ENCODE measurements around the gene DOC2B. TPM values are rescaled to one million over a fixed set of nuclear protein-coding genes. Genes with fewer than 3 reads are reported as not detected.
"Not testable (repeated sequence)": the region's sequence is repeated elsewhere in the genome, so short reads cannot be mapped to it uniquely, and the experiment has no call there.

The DOC2B gene
- polyA plus RNA-seq, 2 donors: 2.0 to 14.5 TPM

- Histone ChIP-seq H3K4me3 (ENCODE audit: low read depth in 1 of 2, low read length in 2 of 2) (no peak overlapping the region), H3K27ac (ENCODE audit: low read depth in 2 of 2, low read length in 1 of 2) (no peak overlapping the region), H3K27me3 (ENCODE audit: control insufficient read depth in 1 of 2, insufficient read depth in 2 of 2, low read length in 2 of 2) (no peaks in the 10 kb centered on the region), H3K36me3 (ENCODE audit: control insufficient read depth in 2 of 2, insufficient read depth in 2 of 2, low read length in 1 of 2) (peaks cover 0 to 7% of the 10 kb centered on the region in 2 donors), H3K4me1 (ENCODE audit: control insufficient read depth in 2 of 2, insufficient read depth in 2 of 2, low read length in 1 of 2) (peaks cover 0 to 2% of the 10 kb centered on the region in 2 donors), H3K9me3 (ENCODE audit: control insufficient read depth in 2 of 2, insufficient read depth in 1 of 2, low read depth in 1 of 2, low read length in 1 of 2) (no peaks in the 10 kb centered on the region)
- WGBS, 2 donors: 93 to 94% methylated on average over 25 of the region's 25 CpGs
Observed at GRCh38 chr17:213286-214105, 32.0 kb upstream of the DOC2B start.

DNA sequence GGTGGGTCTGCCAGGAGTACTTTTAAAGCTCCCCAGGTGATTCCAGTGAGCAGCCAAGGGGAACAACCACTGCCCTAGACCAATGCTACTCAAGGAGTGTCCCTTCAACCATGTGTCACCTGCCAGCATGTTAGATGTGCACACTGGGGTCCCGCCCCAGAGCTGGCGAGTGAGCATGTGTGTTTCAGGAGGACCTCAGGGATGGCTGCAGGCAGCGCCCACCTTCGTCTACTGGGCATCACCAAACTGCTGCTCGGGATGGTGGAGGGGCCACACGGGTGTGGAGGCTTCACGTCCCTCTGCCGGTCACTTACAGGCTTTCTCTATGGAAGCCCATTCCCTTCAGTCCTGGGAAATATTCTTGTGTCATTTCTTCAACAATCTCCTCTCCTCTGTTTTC, 29.0 kb upstream of the DOC2B start:
- 92 to 95% methylated on average over 8 of the region's 8 CpGs for WGBS, 2 donors
- Histone ChIP-seq H3K27ac (ENCODE audit: low read depth in 2 of 2, low read length in 1 of 2) (no peak overlapping the region), H3K4me1 (ENCODE audit: control insufficient read depth in 2 of 2, insufficient read depth in 2 of 2, low read length in 1 of 2) (no peaks in the 10 kb centered on the region)

GRCh38 chr17:208429-208828, 27.0 kb upstream of the DOC2B start:
- no peaks in the 10 kb centered on the region for H3K27me3 ChIP-seq (ENCODE audit: control insufficient read depth in 1 of 2, insufficient read depth in 2 of 2, low read length in 2 of 2)
- no peaks in the 10 kb centered on the region for H3K4me1 ChIP-seq (ENCODE audit: control insufficient read depth in 2 of 2, insufficient read depth in 2 of 2, low read length in 1 of 2)
- no peak overlapping the region for H3K4me3 ChIP-seq (ENCODE audit: low read depth in 1 of 2, low read length in 2 of 2)
- H3K9me3 ChIP-seq (ENCODE audit: control insufficient read depth in 2 of 2, insufficient read depth in 1 of 2, low read depth in 1 of 2, low read length in 1 of 2): peaks cover 0 to 4% of the 10 kb centered on the region in 2 donors
- H3K27ac ChIP-seq (ENCODE audit: low read depth in 2 of 2, low read length in 1 of 2): no peak overlapping the region
- 73 to 80% methylated on average over 8 of the region's 8 CpGs for WGBS, 2 donors
- H3K36me3 ChIP-seq (ENCODE audit: control insufficient read depth in 2 of 2, insufficient read depth in 2 of 2, low read length in 1 of 2): peaks cover 0 to 6% of the 10 kb centered on the region in 2 donors

More for the DNA sequence above, 29.0 kb upstream of the DOC2B start:
- Histone ChIP-seq H3K9me3 (ENCODE audit: control insufficient read depth in 2 of 2, insufficient read depth in 1 of 2, low read depth in 1 of 2, low read length in 1 of 2) (peaks cover 0 to 4% of the 10 kb centered on the region in 2 donors), H3K4me3 (ENCODE audit: low read depth in 1 of 2, low read length in 2 of 2) (no peak overlapping the region), H3K27me3 (ENCODE audit: control insufficient read depth in 1 of 2, insufficient read depth in 2 of 2, low read length in 2 of 2) (no peaks in the 10 kb centered on the region), H3K36me3 (ENCODE audit: control insufficient read depth in 2 of 2, insufficient read depth in 2 of 2, low read length in 1 of 2) (peaks cover 0 to 7% of the 10 kb centered on the region in 2 donors)

DNA sequence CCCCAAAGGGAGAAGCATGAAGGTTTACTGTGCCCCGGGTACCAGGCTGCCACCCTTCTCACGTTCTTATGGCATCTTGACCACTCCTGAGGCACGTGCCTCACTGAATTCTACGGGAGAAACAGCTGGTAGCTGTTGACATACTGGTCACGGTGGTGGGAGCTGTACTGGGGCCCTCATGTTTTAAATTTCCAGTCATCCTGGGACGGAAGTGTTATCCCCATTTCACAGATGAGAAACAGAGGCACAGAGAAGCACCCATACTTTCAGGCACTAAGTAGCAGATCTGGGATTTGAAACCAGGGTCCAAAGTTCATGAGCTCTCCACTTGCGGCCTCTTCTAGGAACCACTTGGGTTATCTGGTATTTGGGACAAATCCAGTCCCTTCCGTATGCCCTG, 26.3 kb upstream of the DOC2B start:
- 87 to 92% methylated on average over 8 of the region's 8 CpGs for WGBS, 2 donors

DNA sequence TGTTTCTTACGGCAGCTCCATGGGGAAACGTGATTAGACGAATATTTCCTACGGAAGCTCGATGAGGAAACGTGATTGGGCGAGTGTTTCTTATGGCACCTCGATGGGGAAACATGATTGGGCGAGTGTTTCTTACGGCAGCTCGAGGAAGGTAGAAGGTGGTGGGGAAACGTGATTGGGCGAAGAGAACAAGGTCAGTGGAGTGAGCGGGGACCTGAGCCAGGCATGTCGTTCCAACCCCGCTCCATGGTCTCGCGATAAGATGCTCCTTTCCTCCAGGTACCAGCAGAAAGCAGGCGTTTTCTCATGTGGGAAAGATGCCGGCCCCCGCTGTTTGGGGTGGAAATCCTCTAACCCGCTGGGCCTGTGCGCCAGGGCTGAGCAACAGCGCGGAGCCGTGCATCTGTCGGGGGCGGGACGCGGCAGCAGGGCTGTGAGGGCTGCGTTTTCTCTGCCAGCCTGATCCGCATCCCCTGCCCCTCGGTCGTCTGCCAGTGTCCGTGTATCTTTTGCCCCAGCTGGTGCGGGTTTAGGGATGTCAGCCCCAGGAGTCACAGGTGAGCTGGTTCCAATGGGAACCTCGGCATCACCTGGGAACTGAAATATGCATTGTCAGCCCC, 25.6 kb upstream of the DOC2B start:
- Histone ChIP-seq H3K27ac (ENCODE audit: low read depth in 2 of 2, low read length in 1 of 2) (no peak overlapping the region), H3K4me3 (ENCODE audit: low read depth in 1 of 2, low read length in 2 of 2) (no peak overlapping the region), H3K9me3 (ENCODE audit: control insufficient read depth in 2 of 2, insufficient read depth in 1 of 2, low read depth in 1 of 2, low read length in 1 of 2) (peaks cover 0 to 4% of the 10 kb centered on the region in 2 donors), H3K36me3 (ENCODE audit: control insufficient read depth in 2 of 2, insufficient read depth in 2 of 2, low read length in 1 of 2) (no peaks in the 10 kb centered on the region), H3K4me1 (ENCODE audit: control insufficient read depth in 2 of 2, insufficient read depth in 2 of 2, low read length in 1 of 2) (no peaks in the 10 kb centered on the region), H3K27me3 (ENCODE audit: control insufficient read depth in 1 of 2, insufficient read depth in 2 of 2, low read length in 2 of 2) (no peaks in the 10 kb centered on the region)
- WGBS, 2 donors: 84 to 96% methylated on average over 36 to 37 of the region's 37 CpGs

More for the DNA sequence above, 26.3 kb upstream of the DOC2B start:
- Histone ChIP-seq H3K9me3 (ENCODE audit: control insufficient read depth in 2 of 2, insufficient read depth in 1 of 2, low read depth in 1 of 2, low read length in 1 of 2) (peaks cover 0 to 4% of the 10 kb centered on the region in 2 donors), H3K27me3 (ENCODE audit: control insufficient read depth in 1 of 2, insufficient read depth in 2 of 2, low read length in 2 of 2) (no peaks in the 10 kb centered on the region), H3K27ac (ENCODE audit: low read depth in 2 of 2, low read length in 1 of 2) (no peak overlapping the region), H3K36me3 (ENCODE audit: control insufficient read depth in 2 of 2, insufficient read depth in 2 of 2, low read length in 1 of 2) (peaks cover 0 to 2% of the 10 kb centered on the region in 2 donors), H3K4me1 (ENCODE audit: control insufficient read depth in 2 of 2, insufficient read depth in 2 of 2, low read length in 1 of 2) (no peaks in the 10 kb centered on the region), H3K4me3 (ENCODE audit: low read depth in 1 of 2, low read length in 2 of 2) (no peak overlapping the region)

DNA sequence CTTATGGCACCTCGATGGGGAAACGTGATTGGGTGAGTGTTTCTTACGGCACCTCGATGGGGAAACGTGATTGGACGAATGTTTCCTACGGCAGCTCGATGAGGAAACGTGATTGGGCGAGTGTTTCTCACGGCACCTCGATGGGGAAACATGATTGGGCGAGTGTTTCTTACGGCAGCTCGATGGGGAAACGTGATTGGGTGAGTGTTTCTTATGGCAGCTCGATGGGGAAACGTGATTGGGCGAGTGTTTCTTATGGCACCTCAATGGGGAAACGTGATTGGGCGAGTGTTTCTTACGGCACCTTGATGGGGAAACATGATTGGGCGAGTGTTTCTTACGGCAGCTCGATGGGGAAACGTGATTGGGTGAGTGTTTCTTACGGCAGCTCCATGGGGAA, 25.0 kb upstream of the DOC2B start:
- H3K27ac ChIP-seq (ENCODE audit: low read depth in 2 of 2, low read length in 1 of 2); H3K4me3 ChIP-seq (ENCODE audit: low read depth in 1 of 2, low read length in 2 of 2); H3K4me1 ChIP-seq (ENCODE audit: control insufficient read depth in 2 of 2, insufficient read depth in 2 of 2, low read length in 1 of 2); H3K36me3 ChIP-seq (ENCODE audit: control insufficient read depth in 2 of 2, insufficient read depth in 2 of 2, low read length in 1 of 2); H3K9me3 ChIP-seq (ENCODE audit: control insufficient read depth in 2 of 2, insufficient read depth in 1 of 2, low read depth in 1 of 2, low read length in 1 of 2); H3K27me3 ChIP-seq (ENCODE audit: control insufficient read depth in 1 of 2, insufficient read depth in 2 of 2, low read length in 2 of 2): not testable (repeated sequence)
- 94 to 96% methylated on average over 27 of the region's 27 CpGs for WGBS, 2 donors

DNA sequence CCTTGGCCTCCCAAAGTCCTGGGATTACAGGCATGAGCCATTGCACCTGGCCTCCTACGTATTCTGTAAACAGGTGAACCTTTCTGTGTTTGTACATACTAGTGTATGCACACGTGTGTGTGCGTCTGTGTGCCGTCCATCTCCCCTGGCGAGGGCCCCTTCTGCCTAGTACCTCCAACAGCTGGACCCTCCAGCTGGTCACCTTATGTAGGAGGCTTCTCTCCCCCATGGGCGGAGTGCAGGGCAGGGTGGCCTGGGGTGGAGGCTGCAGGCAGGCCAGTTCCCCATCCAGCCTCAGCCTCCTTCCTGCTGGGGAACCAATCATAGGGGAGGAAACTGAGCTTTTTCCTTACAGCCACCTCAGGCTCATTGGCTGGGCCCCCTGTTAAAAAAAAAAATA, 24.4 kb upstream of the DOC2B start:
- Histone ChIP-seq H3K27ac (ENCODE audit: low read depth in 2 of 2, low read length in 1 of 2) (no peak overlapping the region), H3K9me3 (ENCODE audit: control insufficient read depth in 2 of 2, insufficient read depth in 1 of 2, low read depth in 1 of 2, low read length in 1 of 2) (peaks cover 0 to 4% of the 10 kb centered on the region in 2 donors), H3K4me3 (ENCODE audit: low read depth in 1 of 2, low read length in 2 of 2) (no peak overlapping the region), H3K36me3 (ENCODE audit: control insufficient read depth in 2 of 2, insufficient read depth in 2 of 2, low read length in 1 of 2) (no peaks in the 10 kb centered on the region), H3K27me3 (ENCODE audit: control insufficient read depth in 1 of 2, insufficient read depth in 2 of 2, low read length in 2 of 2) (no peaks in the 10 kb centered on the region), H3K4me1 (ENCODE audit: control insufficient read depth in 2 of 2, insufficient read depth in 2 of 2, low read length in 1 of 2) (no peaks in the 10 kb centered on the region)
- 85% methylated on average over 6 of the region's 6 CpGs for WGBS, 2 donors

DNA sequence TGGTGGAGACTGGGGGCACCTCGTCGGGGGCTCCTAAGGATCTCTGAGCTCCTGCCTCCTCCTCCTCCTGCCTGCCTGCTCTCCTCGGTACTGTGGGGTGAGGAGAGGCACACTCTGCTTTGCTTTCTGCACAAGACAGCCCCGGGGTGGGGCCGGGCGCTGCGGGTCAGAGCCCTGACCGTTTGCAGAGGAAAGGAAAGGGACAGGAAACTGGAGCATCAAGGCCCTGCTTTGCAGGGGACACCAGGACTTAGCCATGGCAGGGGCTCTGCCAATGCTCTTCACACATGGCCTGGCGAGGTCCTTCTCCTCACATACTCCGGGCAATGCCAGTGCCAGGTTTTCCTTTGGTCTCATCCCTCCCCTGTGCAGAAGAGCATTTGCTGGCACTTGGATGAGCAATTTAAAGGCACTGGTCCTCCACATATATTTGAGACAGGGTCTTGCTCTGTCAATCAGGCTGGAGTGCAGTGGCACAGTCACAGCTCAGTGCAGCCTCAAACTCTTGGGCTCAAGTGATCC, 23.8 kb upstream of the DOC2B start:
- Histone ChIP-seq H3K27ac (ENCODE audit: low read depth in 2 of 2, low read length in 1 of 2) (no peak overlapping the region), H3K4me3 (ENCODE audit: low read depth in 1 of 2, low read length in 2 of 2) (no peak overlapping the region), H3K36me3 (ENCODE audit: control insufficient read depth in 2 of 2, insufficient read depth in 2 of 2, low read length in 1 of 2) (no peaks in the 10 kb centered on the region), H3K27me3 (ENCODE audit: control insufficient read depth in 1 of 2, insufficient read depth in 2 of 2, low read length in 2 of 2) (no peaks in the 10 kb centered on the region), H3K4me1 (ENCODE audit: control insufficient read depth in 2 of 2, insufficient read depth in 2 of 2, low read length in 1 of 2) (peaks cover 0 to 3% of the 10 kb centered on the region in 2 donors), H3K9me3 (ENCODE audit: control insufficient read depth in 2 of 2, insufficient read depth in 1 of 2, low read depth in 1 of 2, low read length in 1 of 2) (peaks cover 0 to 4% of the 10 kb centered on the region in 2 donors)
- WGBS, 2 donors: 29 to 36% methylated on average over 10 of the region's 10 CpGs

DNA sequence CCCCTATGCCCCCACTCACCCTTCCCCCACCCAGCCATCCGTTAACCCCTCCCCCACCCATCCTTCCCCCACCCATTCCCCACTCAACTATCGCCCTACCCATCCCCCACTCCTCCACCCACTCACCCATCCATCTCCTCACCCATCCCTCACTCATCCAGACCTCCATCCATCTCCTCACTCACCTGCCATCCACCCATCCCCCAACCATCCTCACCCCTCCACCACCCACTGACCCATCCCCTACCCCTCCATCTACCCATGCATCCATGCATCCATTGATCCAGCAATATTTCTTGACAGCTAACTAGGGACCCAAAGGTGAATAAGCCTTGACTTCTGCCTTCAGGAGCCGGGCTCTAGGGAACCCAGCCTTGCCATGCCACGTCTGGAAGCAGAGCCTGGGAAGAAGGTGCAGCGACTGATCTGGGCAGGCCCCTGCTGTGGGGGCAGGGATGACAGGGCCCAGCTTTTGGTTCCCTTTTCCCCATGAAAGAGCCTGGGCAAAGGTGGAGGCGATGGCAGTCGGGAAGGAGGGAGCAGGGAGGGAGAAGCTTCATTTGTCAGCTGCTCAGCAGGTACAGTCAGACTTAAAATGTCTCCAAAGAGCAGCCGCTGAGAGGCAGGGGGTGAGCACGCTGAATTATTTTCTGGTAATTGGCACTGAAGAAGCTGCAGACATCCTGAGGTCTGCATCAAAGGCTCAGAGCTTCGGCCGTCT, 23.1 kb upstream of the DOC2B start:
- H3K27ac ChIP-seq (ENCODE audit: low read depth in 2 of 2, low read length in 1 of 2): no peak overlapping the region
- 40 to 45% methylated on average over 11 of the region's 11 CpGs for WGBS, 2 donors
- H3K9me3 ChIP-seq (ENCODE audit: control insufficient read depth in 2 of 2, insufficient read depth in 1 of 2, low read depth in 1 of 2, low read length in 1 of 2): peaks cover 0 to 4% of the 10 kb centered on the region in 2 donors
- H3K4me1 ChIP-seq (ENCODE audit: control insufficient read depth in 2 of 2, insufficient read depth in 2 of 2, low read length in 1 of 2): peaks cover 0 to 7% of the 10 kb centered on the region in 2 donors
- H3K4me3 ChIP-seq (ENCODE audit: low read depth in 1 of 2, low read length in 2 of 2): no peak overlapping the region
- no peaks in the 10 kb centered on the region for H3K36me3 ChIP-seq (ENCODE audit: control insufficient read depth in 2 of 2, insufficient read depth in 2 of 2, low read length in 1 of 2)
- no peaks in the 10 kb centered on the region for H3K27me3 ChIP-seq (ENCODE audit: control insufficient read depth in 1 of 2, insufficient read depth in 2 of 2, low read length in 2 of 2)
